GM21423 (cell line): ENCODE data around the gene PXDN.
"Not testable (repeated sequence)": the region's sequence is repeated elsewhere in the genome, so short reads cannot be mapped to it uniquely, and the experiment has no call there.

ENCODE experiments used
- ATAC-seq: cut with Tn5 transposase; IDR thresholded peaks from one replicate; pipeline ENCODE4 v1.9.1; 2021; ENCODE audit warnings: mild to moderate bottlenecking, moderate library complexity; ENCODE audit not compliant: unreplicated experiment

PXDN gene, protein sequence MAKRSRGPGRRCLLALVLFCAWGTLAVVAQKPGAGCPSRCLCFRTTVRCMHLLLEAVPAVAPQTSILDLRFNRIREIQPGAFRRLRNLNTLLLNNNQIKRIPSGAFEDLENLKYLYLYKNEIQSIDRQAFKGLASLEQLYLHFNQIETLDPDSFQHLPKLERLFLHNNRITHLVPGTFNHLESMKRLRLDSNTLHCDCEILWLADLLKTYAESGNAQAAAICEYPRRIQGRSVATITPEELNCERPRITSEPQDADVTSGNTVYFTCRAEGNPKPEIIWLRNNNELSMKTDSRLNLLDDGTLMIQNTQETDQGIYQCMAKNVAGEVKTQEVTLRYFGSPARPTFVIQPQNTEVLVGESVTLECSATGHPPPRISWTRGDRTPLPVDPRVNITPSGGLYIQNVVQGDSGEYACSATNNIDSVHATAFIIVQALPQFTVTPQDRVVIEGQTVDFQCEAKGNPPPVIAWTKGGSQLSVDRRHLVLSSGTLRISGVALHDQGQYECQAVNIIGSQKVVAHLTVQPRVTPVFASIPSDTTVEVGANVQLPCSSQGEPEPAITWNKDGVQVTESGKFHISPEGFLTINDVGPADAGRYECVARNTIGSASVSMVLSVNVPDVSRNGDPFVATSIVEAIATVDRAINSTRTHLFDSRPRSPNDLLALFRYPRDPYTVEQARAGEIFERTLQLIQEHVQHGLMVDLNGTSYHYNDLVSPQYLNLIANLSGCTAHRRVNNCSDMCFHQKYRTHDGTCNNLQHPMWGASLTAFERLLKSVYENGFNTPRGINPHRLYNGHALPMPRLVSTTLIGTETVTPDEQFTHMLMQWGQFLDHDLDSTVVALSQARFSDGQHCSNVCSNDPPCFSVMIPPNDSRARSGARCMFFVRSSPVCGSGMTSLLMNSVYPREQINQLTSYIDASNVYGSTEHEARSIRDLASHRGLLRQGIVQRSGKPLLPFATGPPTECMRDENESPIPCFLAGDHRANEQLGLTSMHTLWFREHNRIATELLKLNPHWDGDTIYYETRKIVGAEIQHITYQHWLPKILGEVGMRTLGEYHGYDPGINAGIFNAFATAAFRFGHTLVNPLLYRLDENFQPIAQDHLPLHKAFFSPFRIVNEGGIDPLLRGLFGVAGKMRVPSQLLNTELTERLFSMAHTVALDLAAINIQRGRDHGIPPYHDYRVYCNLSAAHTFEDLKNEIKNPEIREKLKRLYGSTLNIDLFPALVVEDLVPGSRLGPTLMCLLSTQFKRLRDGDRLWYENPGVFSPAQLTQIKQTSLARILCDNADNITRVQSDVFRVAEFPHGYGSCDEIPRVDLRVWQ (N-terminal part only)

DNA sequence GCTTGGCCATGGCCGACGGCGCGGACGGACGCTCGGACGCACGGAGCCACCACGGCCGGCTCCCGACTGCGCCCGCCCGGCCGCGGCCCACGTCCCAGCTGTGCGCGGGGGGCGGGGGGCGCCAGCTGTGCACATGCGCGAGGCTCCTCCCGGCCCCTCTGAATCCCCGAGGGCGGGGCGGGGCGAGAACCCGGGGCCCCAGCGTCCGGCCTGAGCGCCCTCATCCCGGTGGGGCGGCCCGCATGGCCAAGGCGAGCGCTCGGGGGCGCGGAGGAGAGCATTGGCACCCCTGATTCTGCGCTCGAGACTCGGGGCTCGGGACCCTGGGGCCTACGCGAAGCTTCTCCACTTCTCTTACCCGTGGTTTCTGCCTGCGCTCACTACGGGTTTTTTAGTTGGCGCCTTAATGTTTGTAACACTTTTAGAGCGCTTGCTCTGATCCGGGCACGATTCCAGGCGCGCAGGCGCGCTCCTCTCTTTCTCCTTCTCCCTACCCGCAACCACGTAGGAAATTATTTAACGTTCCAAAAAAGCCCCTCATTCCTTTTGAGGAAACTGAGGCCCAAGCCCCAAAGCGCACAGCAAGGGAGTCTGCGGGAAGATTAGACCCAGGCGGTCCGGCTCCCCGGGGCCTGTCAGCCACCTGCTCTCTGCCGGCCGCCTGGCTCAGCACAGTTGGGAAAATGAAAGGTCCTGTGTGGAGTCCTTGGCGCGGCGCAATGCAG is at the start of gene PXDN:
PXDN (minus strand) TSS at position 70 of the 725 bp plus-strand sequence; CDS start at position 10, 60 bp downstream.
- no peak for ATAC-seq

DNA sequence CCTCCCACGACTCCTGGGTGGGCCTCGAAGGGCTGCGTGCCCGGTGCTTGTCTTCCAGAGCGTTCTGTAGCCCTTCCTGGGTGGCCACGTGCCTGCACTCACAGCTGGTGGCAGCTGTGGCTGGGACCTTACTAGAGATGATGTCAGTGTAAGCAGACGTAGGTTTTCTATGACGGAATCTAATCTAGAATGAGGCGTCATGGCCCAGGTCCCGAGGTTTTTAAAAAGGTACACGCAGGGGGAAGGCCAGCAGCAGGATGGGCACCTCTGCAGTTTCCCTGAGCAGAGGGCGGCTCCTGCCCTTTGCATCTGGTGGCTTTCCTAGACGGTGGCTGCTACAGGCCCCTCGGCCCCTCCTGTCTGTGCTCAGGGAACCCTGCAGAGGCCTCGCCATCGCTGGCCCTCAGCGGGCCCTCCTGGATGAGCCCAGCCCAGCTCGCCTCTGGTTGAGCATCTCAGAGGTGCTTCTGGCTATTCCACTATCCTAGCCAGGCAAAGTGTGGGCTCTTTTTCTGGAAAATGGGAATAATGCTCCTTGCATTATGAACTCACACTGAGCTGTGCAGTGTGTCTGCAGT is 49.6 kb upstream of the PXDN start:
- no peak for ATAC-seq

DNA sequence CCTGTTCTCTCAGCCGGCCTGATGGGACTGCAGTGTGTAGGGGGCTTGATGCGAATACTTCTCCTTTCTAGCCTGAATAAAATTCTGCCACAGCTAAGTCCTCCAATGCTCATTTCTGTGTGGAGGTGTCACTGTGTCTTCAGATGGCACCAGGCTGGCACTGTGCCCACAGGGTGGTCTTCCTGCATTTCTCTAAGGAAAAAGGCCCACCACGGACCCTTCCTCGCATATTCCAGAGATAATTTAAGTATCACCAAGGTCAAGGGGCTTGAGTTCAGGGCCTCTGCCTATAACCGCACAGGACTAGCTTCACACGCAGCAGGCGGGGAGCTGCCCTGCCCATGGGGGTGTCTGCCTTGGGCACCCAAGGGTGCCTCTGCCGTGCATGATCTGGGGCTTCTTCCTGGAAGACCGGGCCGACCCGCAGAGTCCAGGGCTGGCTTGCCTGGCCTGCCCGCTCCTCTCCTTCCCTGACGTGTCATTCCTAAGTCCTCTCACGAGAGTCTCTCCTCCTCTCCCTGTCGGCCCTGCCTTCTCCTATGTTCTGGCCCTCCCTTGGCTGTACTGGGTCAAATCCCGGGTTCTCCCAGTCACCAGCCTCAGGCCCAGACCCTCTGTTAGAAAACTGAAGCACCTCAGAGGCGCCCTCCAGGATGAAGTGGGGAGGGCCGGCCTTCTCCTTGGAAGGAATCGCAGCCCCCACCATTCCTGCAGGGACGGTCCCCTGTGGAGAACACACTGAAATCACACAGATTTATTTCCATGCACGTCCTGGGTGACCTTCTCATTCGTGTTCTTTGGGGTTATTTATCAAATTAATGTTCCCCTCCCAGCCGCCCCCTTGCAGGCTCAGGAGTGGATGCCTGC is 48.9 kb upstream of the PXDN start:
- ATAC-seq: no peak

DNA sequence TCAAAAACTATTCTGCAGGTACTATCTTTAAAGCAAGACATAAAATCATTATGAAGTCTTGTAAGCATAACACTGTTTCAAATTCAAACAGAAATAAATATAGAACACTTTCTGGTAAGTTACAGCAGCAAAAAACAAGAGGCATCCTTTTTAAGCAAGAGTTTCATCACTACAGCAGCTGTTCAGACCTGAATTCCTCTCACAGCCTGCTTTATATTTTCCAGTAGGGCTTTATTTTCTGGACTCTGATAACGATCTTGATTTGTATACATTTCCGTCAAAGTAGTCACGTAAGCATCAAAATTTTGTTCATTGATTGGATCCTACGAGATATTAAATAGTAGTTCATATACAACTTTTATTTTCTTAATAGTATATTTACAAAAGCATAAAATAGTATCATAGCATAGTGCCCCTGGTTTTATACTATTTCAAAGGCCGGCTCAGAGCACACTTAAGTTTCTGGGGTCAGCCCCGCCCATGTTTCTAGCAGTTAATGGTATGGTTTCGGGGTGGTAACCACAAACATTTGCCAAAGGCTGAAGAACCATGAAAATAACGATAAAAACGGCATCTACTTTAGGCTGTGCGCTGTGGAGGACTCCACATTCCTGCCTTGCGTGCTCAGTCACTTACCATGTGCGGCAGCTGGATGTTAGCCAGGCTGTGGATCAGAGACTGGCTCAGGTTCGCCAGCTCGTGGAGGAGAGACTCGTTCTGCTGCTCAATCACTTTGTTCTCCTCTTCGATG is 47.5 kb upstream of the PXDN start:
- no peak for ATAC-seq

DNA sequence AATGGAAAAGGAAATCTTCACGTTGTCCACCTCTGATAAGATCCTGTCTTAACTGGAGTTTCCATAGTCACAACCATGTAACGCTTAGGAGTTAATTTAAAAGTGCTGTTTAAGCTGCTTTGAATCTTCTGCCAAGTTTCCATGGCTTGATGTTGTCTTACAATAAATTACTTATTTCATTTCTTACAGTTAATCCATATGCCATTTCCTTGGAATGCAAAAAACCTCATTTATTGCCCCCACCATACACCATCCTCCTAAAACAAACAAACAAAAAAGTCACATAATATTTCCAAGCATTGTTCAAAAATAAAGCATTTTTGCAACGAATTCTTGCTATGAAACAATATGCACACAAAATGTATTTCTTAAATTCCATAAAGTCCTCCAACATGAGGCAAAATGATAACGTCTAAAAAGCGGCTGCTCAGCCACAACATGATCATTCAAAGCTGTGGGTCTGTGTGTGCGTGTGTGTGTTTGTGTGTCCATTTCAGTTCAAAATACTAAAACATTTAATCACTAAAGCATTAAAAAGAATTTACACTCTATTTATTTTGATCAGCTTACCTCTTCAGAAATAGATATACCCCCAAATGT is 46.8 kb upstream of the PXDN start:
- ATAC-seq: no peak

DNA sequence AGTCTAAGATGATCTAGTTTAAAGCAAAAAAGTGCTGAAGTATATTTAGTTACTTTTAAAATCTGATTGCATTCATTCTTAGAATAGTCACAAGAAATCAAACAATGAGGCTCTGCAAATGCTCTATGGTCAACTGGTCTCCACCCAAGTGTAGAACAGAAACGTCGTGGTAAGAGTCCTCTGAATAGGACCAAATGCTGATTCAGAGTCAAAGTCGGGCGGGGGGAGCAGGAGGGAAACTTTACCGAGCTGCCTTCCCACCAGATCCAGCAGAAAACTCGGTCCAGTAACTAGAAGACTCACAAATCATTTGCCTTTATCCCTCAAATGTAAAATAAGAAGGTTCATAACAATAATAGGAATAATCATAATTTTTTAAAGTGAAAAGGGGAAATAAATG is 46.2 kb upstream of the PXDN start:
- ATAC-seq: no peak

DNA sequence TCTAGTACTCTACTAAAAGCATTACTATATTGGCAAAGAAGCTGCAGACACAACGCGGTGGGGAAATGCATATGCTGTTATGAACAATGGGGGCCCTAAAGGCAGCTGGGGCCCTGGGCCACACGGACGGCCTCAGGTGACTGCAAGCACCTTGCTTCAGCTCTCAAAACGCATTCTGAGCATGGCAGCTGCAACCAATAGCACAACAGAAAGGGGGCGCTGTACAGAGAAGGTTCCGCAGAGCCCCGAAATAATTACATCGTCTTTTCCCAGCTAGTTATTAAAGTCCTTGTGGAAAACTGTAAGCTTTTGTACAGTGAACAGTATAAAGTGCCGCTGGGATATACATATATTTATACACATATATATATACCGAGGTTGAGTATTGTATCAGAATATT is 45.3 kb upstream of the PXDN start:
- ATAC-seq: no peak

DNA sequence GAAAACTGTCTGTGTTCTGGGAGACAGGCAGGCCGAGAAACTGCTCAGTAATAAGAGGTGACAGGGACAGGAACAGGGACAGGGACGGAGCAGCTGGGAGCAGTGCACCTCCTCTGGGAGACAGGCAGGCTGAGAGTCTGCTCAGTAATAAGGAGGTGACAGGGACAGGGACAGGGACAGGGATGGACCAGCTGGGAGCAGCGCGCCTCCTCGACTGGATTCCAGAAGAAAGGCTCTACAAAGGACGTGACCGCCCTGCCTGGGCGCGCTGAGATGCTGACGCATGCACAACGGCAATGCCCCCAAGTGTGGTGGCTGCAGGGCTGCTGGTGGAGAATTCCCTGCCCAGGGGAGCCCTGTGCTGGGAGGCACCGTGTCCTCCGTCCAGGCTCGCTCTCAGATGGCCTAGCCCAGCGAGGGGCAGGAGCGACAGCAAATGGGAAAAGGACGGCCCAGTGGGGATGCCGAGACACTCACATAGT is 44.2 kb upstream of the PXDN start:
- ATAC-seq: no peak

DNA sequence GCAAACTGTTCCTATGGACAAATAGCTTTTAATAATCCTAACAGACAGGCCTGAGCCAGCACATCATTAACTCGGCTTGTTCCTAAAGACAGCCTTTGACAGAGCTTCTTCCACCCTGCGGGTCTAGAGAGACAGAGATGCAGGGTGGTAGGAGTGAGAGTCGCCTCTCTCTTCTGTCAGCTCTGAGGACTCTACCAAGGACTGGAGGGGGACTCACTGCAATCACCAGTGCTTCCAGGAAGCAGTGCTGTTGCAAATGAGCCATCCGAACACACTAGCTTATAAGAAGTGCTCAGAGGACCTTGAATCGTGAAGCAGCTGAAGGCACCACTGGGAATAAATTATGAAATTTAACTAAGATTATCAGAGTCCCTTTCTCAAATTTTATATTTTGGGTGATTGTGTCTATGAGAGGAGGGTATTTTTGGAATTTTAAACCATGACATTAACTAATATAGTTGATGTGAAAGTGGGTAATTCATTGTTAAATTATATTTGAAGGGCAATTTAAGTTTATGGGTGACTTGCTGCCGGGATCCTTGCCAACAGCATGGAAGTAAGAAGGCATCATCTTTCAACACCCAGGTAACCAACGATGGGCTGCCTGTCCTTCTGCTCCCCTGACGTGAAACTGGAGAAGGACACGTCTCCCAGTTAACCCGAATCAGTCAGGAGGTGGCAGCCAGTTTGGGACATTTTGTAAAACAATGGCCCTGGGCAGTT is 43.6 kb upstream of the PXDN start:
- no peak for ATAC-seq

DNA sequence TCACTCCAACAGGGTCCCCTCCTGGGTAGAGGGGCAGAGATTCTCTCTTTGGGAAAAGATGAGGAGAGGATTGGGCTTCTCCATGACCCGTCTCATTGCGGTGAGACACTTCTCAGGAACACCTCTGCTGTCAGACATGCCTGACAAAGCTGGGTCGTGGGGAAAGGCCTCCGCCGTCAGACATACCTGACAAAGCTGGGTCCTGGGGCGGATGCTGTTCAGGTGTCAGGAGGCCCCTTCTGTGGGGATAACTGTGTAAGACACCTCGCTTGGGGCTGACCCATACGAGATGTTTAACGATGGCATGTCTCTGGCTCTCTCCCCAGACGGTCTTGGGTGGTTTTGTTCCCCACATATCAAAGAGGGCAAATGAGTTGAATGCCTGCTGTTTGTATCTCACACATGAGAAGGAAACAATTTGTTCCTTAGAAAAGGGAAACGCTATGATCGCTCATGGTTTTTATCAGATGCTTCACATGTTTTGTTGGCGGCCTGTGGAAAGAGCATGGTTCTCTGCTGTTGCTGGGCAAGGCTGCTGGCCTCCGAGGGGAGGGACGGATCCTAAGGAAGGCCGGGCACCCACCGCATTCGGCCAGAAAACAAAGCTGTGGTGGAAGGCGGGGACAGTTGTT is 40.8 kb upstream of the PXDN start:
- no peak for ATAC-seq

DNA sequence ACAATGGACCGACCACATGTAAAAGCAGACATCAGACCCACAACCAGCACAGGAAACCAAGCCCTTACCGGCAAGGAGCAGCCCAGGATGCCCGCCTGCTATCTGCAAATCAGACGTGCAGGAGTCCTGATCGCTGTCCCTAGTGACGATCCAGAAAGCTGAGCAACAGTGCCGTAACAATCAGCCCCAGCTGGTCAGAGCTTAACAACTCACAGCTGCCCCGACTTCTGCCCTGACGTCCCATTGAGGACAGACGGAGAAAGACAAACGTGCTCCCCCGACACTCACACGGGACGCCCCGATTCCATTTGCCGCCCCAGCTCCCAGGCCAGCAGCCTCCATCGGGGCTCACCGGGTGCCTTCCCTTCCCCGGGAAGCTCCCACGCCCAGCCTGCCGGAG is 39.8 kb upstream of the PXDN start:
- ATAC-seq: no peak

DNA sequence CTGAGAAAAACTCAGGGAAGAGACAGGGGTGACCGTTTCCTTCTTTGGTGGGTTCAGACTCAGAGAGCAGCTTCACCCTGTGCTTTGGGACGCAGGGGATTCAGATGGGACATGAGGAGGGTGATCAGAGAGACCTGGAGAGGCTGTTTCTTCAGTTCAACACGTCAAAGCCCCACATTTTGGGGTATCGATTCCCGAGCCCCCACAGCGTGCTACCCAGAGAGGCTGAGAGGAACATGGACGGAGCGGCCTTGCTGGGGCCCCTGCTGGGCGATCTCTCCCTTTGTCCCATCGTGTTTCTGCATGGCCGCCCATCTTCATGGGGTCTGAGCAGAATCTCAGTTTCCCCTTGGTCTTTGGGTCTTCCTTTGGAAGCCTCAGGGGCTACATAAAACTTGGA is 38.2 kb upstream of the PXDN start:
- no peak for ATAC-seq

DNA sequence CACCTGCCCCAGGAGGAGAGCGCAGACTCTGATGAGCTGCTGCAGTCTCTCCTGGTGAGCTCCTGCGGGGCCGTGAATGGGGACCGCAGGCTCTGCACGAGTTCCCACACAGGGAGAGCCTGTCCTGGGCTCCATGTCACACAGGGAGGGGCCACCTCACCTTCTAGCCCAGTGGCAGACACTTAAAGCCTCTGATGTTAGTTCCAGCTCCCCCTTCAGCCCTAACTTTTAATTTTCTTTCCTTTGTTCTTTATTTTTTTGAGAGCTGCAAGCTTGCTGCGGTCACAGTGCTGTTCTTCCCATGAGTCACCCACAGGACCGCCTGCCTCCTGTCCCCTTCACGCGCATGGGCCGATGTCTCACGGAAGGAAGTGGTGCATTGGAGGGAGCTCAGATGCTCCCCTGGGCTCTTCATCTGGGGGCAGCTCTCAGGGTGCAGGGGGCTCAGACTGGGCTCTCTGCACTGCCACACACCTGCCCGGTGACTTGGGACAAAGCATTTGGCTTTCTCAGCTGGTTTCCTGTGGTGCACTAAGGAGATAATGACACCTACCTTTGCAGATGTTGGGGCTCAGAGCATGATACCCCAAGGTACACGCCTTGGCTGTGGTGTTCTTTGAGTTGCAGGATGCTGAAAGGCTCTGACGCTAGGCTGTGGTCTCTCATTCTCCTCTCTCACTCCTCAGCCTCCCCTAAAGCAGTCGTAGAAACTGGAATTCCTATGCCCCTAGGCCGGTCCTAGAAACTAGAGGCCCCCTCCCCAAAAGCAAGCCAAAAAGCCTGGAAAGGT is 37.2 kb upstream of the PXDN start:
- no peak for ATAC-seq

DNA sequence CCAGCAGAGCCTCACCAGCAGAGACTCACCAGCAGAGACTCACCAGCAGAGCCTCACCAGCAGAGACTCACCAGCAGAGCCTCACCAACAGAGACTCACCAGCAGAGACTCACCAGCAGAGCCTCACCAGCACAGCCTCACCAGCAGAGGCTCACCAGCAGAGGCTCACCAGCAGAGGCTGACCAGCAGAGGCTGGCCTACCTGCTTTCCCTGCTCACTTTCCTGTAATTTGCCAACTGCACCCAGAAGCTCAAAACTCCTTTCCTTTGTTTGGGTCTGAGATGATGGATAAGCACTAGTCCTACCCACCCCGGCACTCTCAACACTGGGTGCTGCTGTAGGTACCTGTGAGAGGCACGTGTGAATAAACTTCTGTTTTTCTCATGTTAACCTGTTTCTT is 36.4 kb upstream of the PXDN start:
- no peak for ATAC-seq

DNA sequence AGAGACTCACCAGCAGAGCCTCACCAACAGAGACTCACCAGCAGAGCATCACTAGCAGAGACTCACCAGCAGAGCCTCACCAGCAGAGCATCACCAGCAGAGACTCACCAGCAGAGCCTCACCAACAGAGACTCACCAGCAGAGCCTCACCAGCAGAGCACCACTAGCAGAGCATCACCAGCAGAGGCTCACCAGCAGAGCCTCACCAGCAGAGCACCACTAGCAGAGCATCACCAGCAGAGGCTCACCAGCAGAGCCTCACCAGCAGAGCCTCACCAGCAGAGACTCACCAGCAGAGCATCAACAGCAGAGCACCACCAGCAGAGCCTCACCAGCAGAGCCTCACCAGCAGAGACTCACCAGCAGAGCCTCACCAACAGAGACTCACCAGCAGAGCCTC is 35.7 kb upstream of the PXDN start:
- ATAC-seq: not testable (repeated sequence)

DNA sequence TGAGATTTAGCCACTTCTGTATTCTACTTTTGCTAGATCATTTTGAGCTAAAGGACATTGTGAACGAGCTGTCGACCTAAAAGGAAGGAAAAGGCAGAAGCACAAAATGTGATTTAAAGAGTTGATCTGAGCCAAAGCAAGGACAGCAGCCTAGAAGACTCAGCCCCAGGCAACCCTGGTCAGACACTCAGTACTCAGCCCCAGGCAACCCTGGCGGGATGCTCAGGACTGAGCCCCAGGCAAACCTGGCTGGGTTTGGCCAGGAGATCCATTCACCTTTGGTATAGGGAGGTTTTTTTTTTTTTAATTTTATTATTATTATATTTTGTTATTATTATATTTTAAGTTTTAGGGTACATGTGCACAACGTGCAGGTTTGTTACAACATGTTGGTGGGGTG is 34.3 kb upstream of the PXDN start:
- no peak for ATAC-seq
